RWPE2 (cell line): ENCODE measurements around the gene OR51I2.

Source experiments
- ATAC-seq: fragments of 200-7000 bp; cut with Tn5 transposase; 3 replicates; pipeline ENCODE4 v1.9.1; 2021; ENCODE audit warnings: low read depth
- DNase-seq: peaks from one replicate; pipeline ENCODE4 v3.0.0-alpha.2; 2020; ENCODE audit warnings: low spot score
- H3K27ac ChIP-seq: fragments of 450-650 bp; 2 replicates; pipeline ENCODE4 v1.5.1; 2017; ENCODE audit warnings: mild to moderate bottlenecking; ENCODE audit not compliant: poor library complexity, severe bottlenecking
- H3K27me3 ChIP-seq: fragments of 250-450 bp; sonication (Bioruptor Pico); 2 replicates; pipeline ENCODE4 v1.5.1; 2021; ENCODE audit warnings: mild to moderate bottlenecking, moderate library complexity; ENCODE audit not compliant: insufficient read depth, poor library complexity, severe bottlenecking
- H3K36me3 ChIP-seq: fragments of 250-450 bp; sonication (Bioruptor Pico); 2 replicates; pipeline ENCODE4 v1.5.1; 2020; ENCODE audit warnings: low read depth, mild to moderate bottlenecking, moderate library complexity
- H3K4me1 ChIP-seq: fragments of 250-450 bp; sonication (Bioruptor Pico); 2 replicates; pipeline ENCODE4 v1.5.1; 2021; ENCODE audit warnings: mild to moderate bottlenecking, moderate library complexity; ENCODE audit not compliant: insufficient read depth, poor library complexity, severe bottlenecking
- H3K4me3 ChIP-seq: fragments of 250-450 bp; sonication (Bioruptor Pico); 2 replicates; pipeline ENCODE4 v1.5.1; 2021; ENCODE audit warnings: mild to moderate bottlenecking, moderate library complexity; ENCODE audit not compliant: severe bottlenecking
- H3K9me3 ChIP-seq: fragments of 250-450 bp; sonication (Bioruptor Pico); 2 replicates; pipeline ENCODE4 v1.5.1; 2021; ENCODE audit warnings: mild to moderate bottlenecking, moderate library complexity; ENCODE audit not compliant: severe bottlenecking
- CTCF ChIP-seq: fragments of 450-650 bp; IDR thresholded peaks from one replicate; pipeline ENCODE4 v1.5.1; 2017; ENCODE audit warnings: mild to moderate bottlenecking, moderate library complexity; ENCODE audit not compliant: poor library complexity, severe bottlenecking

The OR51I2 gene

GRCh38 chr11:5473921-5474320 lies 24.8 kb downstream of the OR51I2 start:
- no peaks in the 10 kb centered on the region for H3K4me1 ChIP-seq
- H3K27me3 ChIP-seq: peaks cover 19% of the 10 kb centered on the region
- H3K27ac ChIP-seq: no peak overlapping the region
- DNase-seq: no peak
- H3K9me3 ChIP-seq: no peaks in the 10 kb centered on the region
- no peak for ATAC-seq
- H3K4me3 ChIP-seq: no peak overlapping the region
- no peak for TF ChIP-seq CTCF
- no peaks in the 10 kb centered on the region for H3K36me3 ChIP-seq

- ATAC-seq (peak; percentile 68; the same call in 1 of the 3 replicates), DNase-seq (no peak)
- Histone ChIP-seq H3K36me3 (no peaks in the 10 kb centered on the region), H3K27me3 (peaks cover 19% of the 10 kb centered on the region), H3K27ac (no peak overlapping the region), H3K4me3 (no peak overlapping the region), H3K9me3 (no peaks in the 10 kb centered on the region), H3K4me1 (no peaks in the 10 kb centered on the region)
- peak; percentile 86 for TF ChIP-seq CTCF
Observed at GRCh38 chr11:5476186-5476819, 27.2 kb downstream of the OR51I2 start.

GRCh38 chr11:5486003-5486402 lies 36.9 kb downstream of the OR51I2 start:
- ATAC-seq (no peak), DNase-seq (no peak)
- TF ChIP-seq CTCF: no peak
- Histone ChIP-seq H3K27me3 (no peaks in the 10 kb centered on the region), H3K36me3 (no peaks in the 10 kb centered on the region), H3K4me1 (no peaks in the 10 kb centered on the region), H3K4me3 (no peak overlapping the region), H3K27ac (no peak overlapping the region), H3K9me3 (no peaks in the 10 kb centered on the region)

GRCh38 chr11:5486421-5486820 lies 37.3 kb downstream of the OR51I2 start:
- Histone ChIP-seq H3K9me3 (no peaks in the 10 kb centered on the region), H3K36me3 (no peaks in the 10 kb centered on the region), H3K4me1 (no peaks in the 10 kb centered on the region), H3K27me3 (no peaks in the 10 kb centered on the region), H3K4me3 (no peak overlapping the region), H3K27ac (no peak overlapping the region)
- no peak for ATAC-seq
- DNase-seq: no peak
- TF ChIP-seq CTCF: no peak

- no peaks in the 10 kb centered on the region for H3K4me1 ChIP-seq
- DNase-seq (no peak), ATAC-seq (no peak)
- no peaks in the 10 kb centered on the region for H3K36me3 ChIP-seq
- no peaks in the 10 kb centered on the region for H3K9me3 ChIP-seq
- H3K27me3 ChIP-seq: no peaks in the 10 kb centered on the region
- no peak within 1 kb of the TSS for H3K27ac ChIP-seq
- no peak for TF ChIP-seq CTCF
- H3K4me3 ChIP-seq: no peak within 1 kb of the TSS
Observed at GRCh38 chr11:5488385-5488784, 39.3 kb downstream of the OR51I2 start, which contains the start of gene OR52D1. OR52D1 (plus strand) TSS chr11:5488685; CDS start chr11:5488707, 22 bp downstream.
